PC-3 (cell line): ENCODE measurements around the gene TDP2. TPM values are rescaled to one million over a fixed set of nuclear protein-coding genes. Genes with fewer than 3 reads are reported as not detected.

ENCODE experiments used
- total RNA-seq: library from RNA; depleted of rRNA; stranded (reverse); fragments of >200 nt; gene quantifications from 2 replicates; pipeline ENCODE4 v1.2.3, GENCODE V29; 2014; rRNA removed

The TDP2 gene
- total RNA-seq, 1 experiment from 2014 or later, result 20.6 TPM

Other genes starting within 250 kb of the TDP2 start
- 1.3 and 3.9 TPM in 2 replicates for gene GPLD1, start 177.3 kb downstream of the TDP2 start, total RNA-seq
- gene ALDH5A1, start 171.9 kb downstream of the TDP2 start, total RNA-seq, result 11.9 and 12.2 TPM in 2 replicates
- 0.84 and 1.2 TPM in 2 replicates for gene KIAA0319, start 20.7 kb downstream of the TDP2 start, total RNA-seq
- 13.5 and 17.9 TPM in 2 replicates for gene ACOT13, start 178 bp upstream of the TDP2 start, total RNA-seq
- gene C6orf62, start 52.3 kb upstream of the TDP2 start, total RNA-seq, result 81.8 and 91.5 TPM in 2 replicates
- gene GMNN, start 108.0 kb upstream of the TDP2 start, total RNA-seq, result 44.6 and 57.4 TPM in 2 replicates
- gene ARMH2, start 132.0 kb upstream of the TDP2 start, total RNA-seq, result not detected in 2 replicates